Neural cell (in vitro differentiated cells): Measurements from ENCODE around the gene KCNIP3. TPM values are rescaled to one million over a fixed set of nuclear protein-coding genes. Genes with fewer than 3 reads are reported as not detected.

ENCODE experiments used
- H2AFZ ChIP-seq: fragments of 200-600, 300-800 bp; sonication (generic), shearing (Covaris generic); 2 replicates; pipeline ENCODE4 v1.6.0; 2014; ENCODE audit warnings: low read depth, mild to moderate bottlenecking, antibody characterized with exemption, low read length, moderate library complexity
- H3F3A ChIP-seq: fragments of 200-600 bp; shearing (Covaris generic); 2 replicates; pipeline ENCODE4 v1.6.1; 2016; ENCODE audit warnings: mild to moderate bottlenecking, moderate library complexity, mixed read lengths, antibody characterized with exemption, low read length; ENCODE audit not compliant: insufficient read depth, poor library complexity, severe bottlenecking
- H3K27ac ChIP-seq: fragments of 200-600, 300-800 bp; sonication (generic), shearing (Covaris generic); 2 replicates; pipeline ENCODE4 v1.5.1; 2014; ENCODE audit warnings: mild to moderate bottlenecking, low read length, moderate library complexity
- H3K27me3 ChIP-seq: fragments of 300-800, 200-600 bp; sonication (generic), shearing (Covaris generic); 2 replicates; pipeline ENCODE4 v1.6.0; 2014; ENCODE audit warnings: mild to moderate bottlenecking, low read depth, low read length, moderate library complexity; ENCODE audit not compliant: insufficient read depth
- H3K36me3 ChIP-seq: fragments of 300-800, 200-600 bp; sonication (generic), shearing (Covaris generic); 2 replicates; pipeline ENCODE4 v1.5.1; 2014; ENCODE audit warnings: mild to moderate bottlenecking, antibody characterized with exemption, low read length, moderate library complexity; ENCODE audit not compliant: insufficient read depth
- H3K4me2 ChIP-seq: fragments of 300-800, 200-600 bp; sonication (generic), shearing (Covaris generic); 2 replicates; pipeline ENCODE4 v1.6.0; 2014; ENCODE audit warnings: mild to moderate bottlenecking, low read length
- H3K4me3 ChIP-seq: fragments of 300-800, 200-600 bp; sonication (generic), shearing (Covaris generic); 2 replicates; pipeline ENCODE4 v1.5.1; 2014; ENCODE audit warnings: mild to moderate bottlenecking, low read length, moderate library complexity
- H3K79me2 ChIP-seq: fragments of 200-600 bp; shearing (Covaris generic); replicated peaks from 2 replicates; pipeline ENCODE4 v1.6.0; 2014; ENCODE audit warnings: mild to moderate bottlenecking, low read length, moderate library complexity; ENCODE audit not compliant: insufficient read depth
- H3K9ac ChIP-seq: fragments of 300-800, 200-600 bp; sonication (generic), shearing (Covaris generic); 2 replicates; pipeline ENCODE4 v1.6.1; 2016; ENCODE audit warnings: mild to moderate bottlenecking, low read length, mixed read lengths
- H3K9me2 ChIP-seq: fragments of 200-600 bp; shearing (Covaris generic); 2 replicates; pipeline ENCODE4 v1.6.1; 2016; ENCODE audit warnings: mild to moderate bottlenecking, low read length, mixed read lengths; ENCODE audit not compliant: insufficient read depth
- H3K9me3 ChIP-seq: fragments of 200-600, 300-800 bp; sonication (generic), shearing (Covaris generic); 2 replicates; pipeline ENCODE4 v1.6.1; 2016; ENCODE audit warnings: mild to moderate bottlenecking, mixed run types, low read length, moderate library complexity, mixed read lengths
- H4K20me1 ChIP-seq: fragments of 200-600 bp; shearing (Covaris generic); 2 replicates; pipeline ENCODE4 v1.6.1; 2016; ENCODE audit warnings: mild to moderate bottlenecking, mixed run types; ENCODE audit not compliant: insufficient read depth
- EP300 ChIP-seq: fragments of 450-650 bp; conservative IDR thresholded peaks from 2 replicates; pipeline ENCODE4 v1.6.1; 2014; ENCODE audit warnings: antibody characterized with exemption, mild to moderate bottlenecking, moderate library complexity; ENCODE audit not compliant: poor library complexity, severe bottlenecking
- EZH2 ChIP-seq: fragments of 200-600, 300-800 bp; shearing (Covaris generic), sonication (generic); IDR thresholded peaks from 2 replicates; pipeline ENCODE4 v1.6.1; 2014; ENCODE audit warnings: antibody characterized with exemption, low read length, borderline replicate concordance, mild to moderate bottlenecking; ENCODE audit not compliant: insufficient read depth, poor library complexity, severe bottlenecking
- MXI1 ChIP-seq: fragments of 450-650 bp; conservative IDR thresholded peaks from 2 replicates; pipeline ENCODE4 v1.6.1; 2014; ENCODE audit warnings: antibody characterized with exemption, mild to moderate bottlenecking; ENCODE audit not compliant: poor library complexity, severe bottlenecking
- POLR2AphosphoS5 ChIP-seq: IDR thresholded peaks from 2 replicates; pipeline ENCODE4 v1.6.1; 2012
- RAD21 ChIP-seq: fragments of 450-650 bp; conservative IDR thresholded peaks from 2 replicates; pipeline ENCODE4 v1.6.1; 2014; ENCODE audit warnings: antibody characterized with exemption, mild to moderate bottlenecking, moderate library complexity
- SMC3 ChIP-seq: fragments of 450-650 bp; conservative IDR thresholded peaks from 2 replicates; pipeline ENCODE4 v1.6.1; 2014; ENCODE audit warnings: antibody characterized with exemption, mild to moderate bottlenecking, moderate library complexity; ENCODE audit not compliant: poor library complexity
- TAF1 ChIP-seq: IDR thresholded peaks from 2 replicates; pipeline ENCODE4 v1.6.1; 2012; ENCODE audit warnings: low read depth
- polyA plus RNA-seq: library from polyadenylated mRNA; depleted of rRNA; stranded (reverse); fragments of >200 nt; gene quantifications from 2 replicates; pipeline ENCODE4 v1.2.3, GENCODE V29; 2014
- TF ChIP-seq, protein P1 (sequence below): fragments of 450-650 bp; IDR thresholded peaks from 2 replicates; pipeline ENCODE4 v1.5.1; 2014; ENCODE audit warnings: antibody characterized with exemption, mild to moderate bottlenecking, moderate library complexity; ENCODE audit not compliant: poor library complexity, severe bottlenecking
- TF ChIP-seq, protein P2 (sequence below): IDR thresholded peaks from 2 replicates; pipeline ENCODE4 v1.6.1; 2012; ENCODE audit warnings: borderline replicate concordance

KCNIP3 gene
- polyA plus RNA-seq, 1 donor from 2014 or later: not detected

DNA sequence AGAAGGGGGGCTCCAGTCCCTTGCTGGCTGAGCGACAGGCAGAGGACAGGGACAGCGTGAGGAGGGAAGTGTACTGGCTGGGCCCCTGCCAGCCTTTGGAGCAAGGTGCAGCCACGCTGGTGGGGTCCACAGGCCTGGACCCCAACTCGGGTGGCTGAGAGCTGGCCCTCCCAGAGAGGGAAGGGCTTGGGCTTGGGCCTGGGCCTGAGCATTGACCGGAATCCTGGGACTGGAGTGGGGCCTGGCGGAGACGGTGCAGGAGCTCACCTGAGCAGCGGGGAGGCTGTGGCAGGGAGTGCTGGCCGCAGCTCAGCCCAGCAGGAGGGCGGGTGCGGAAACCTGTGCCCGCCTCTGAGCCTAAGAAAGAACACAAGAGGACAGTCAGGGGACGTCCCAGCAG, 27.9 kb downstream of the KCNIP3 start:
- peaks cover 11% of the 10 kb centered on the region for H3K9me3 ChIP-seq
- no peak overlapping the region for H3K4me2 ChIP-seq
- no peaks in the 10 kb centered on the region for H4K20me1 ChIP-seq
- H2AFZ ChIP-seq: no peak overlapping the region
- no peaks in the 10 kb centered on the region for H3K36me3 ChIP-seq
- no peaks in the 10 kb centered on the region for H3K27me3 ChIP-seq
- H3K4me3 ChIP-seq: no peak overlapping the region
- no peak for TF ChIP-seq SMC3
- no peak for TF ChIP-seq RAD21
- no peak for TF ChIP-seq EP300
- TF ChIP-seq EZH2: no peak
- no peak for TF ChIP-seq POLR2AphosphoS5
- TF ChIP-seq, protein P1, sequence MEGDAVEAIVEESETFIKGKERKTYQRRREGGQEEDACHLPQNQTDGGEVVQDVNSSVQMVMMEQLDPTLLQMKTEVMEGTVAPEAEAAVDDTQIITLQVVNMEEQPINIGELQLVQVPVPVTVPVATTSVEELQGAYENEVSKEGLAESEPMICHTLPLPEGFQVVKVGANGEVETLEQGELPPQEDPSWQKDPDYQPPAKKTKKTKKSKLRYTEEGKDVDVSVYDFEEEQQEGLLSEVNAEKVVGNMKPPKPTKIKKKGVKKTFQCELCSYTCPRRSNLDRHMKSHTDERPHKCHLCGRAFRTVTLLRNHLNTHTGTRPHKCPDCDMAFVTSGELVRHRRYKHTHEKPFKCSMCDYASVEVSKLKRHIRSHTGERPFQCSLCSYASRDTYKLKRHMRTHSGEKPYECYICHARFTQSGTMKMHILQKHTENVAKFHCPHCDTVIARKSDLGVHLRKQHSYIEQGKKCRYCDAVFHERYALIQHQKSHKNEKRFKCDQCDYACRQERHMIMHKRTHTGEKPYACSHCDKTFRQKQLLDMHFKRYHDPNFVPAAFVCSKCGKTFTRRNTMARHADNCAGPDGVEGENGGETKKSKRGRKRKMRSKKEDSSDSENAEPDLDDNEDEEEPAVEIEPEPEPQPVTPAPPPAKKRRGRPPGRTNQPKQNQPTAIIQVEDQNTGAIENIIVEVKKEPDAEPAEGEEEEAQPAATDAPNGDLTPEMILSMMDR: no peak
- TF ChIP-seq MXI1: no peak
- TF ChIP-seq, protein P2, sequence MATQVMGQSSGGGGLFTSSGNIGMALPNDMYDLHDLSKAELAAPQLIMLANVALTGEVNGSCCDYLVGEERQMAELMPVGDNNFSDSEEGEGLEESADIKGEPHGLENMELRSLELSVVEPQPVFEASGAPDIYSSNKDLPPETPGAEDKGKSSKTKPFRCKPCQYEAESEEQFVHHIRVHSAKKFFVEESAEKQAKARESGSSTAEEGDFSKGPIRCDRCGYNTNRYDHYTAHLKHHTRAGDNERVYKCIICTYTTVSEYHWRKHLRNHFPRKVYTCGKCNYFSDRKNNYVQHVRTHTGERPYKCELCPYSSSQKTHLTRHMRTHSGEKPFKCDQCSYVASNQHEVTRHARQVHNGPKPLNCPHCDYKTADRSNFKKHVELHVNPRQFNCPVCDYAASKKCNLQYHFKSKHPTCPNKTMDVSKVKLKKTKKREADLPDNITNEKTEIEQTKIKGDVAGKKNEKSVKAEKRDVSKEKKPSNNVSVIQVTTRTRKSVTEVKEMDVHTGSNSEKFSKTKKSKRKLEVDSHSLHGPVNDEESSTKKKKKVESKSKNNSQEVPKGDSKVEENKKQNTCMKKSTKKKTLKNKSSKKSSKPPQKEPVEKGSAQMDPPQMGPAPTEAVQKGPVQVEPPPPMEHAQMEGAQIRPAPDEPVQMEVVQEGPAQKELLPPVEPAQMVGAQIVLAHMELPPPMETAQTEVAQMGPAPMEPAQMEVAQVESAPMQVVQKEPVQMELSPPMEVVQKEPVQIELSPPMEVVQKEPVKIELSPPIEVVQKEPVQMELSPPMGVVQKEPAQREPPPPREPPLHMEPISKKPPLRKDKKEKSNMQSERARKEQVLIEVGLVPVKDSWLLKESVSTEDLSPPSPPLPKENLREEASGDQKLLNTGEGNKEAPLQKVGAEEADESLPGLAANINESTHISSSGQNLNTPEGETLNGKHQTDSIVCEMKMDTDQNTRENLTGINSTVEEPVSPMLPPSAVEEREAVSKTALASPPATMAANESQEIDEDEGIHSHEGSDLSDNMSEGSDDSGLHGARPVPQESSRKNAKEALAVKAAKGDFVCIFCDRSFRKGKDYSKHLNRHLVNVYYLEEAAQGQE: no peak
- no peak for TF ChIP-seq TAF1
- no peaks in the 10 kb centered on the region for H3K9me2 ChIP-seq
- no peak overlapping the region for H3K9ac ChIP-seq
- no peak overlapping the region for H3K27ac ChIP-seq
- H3F3A ChIP-seq: no peaks in the 10 kb centered on the region
- no peaks in the 10 kb centered on the region for H3K79me2 ChIP-seq

DNA sequence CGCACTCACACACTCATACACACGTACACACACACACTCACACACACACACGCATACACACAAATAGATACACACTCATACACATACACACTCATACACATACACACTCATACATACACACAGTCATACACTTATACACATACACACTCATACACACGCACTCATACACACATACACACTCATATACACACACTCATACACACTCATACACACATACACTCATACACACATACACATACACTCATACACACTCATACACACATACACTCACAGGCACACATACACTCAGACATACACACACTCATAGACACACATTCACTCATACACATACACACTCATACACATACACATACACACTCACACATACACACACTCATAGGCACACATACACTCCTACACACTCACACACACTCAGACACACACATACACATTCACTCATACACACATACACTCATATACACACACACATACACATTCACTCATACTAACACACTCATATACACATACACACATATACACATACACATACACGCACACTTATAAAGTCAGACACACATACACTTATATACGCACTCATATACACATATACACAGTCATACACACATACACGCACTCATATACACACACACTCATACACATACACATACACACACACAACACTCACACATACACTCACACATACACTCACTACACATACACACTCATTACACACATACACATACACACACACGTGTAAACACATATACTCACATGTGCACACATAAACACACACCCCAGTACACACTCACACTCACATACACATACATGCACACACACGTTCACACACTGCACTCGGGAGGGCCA, 28.7 kb downstream of the KCNIP3 start:
- no peaks in the 10 kb centered on the region for H3F3A ChIP-seq
- no peak overlapping the region for H2AFZ ChIP-seq
- H3K9me2 ChIP-seq: no peaks in the 10 kb centered on the region
- H4K20me1 ChIP-seq: no peaks in the 10 kb centered on the region
- no peak overlapping the region for H3K9ac ChIP-seq
- no peak overlapping the region for H3K4me3 ChIP-seq
- H3K4me2 ChIP-seq: no peak overlapping the region
- no peaks in the 10 kb centered on the region for H3K27me3 ChIP-seq
- no peaks in the 10 kb centered on the region for H3K36me3 ChIP-seq
- TF ChIP-seq EZH2: no peak
- TF ChIP-seq POLR2AphosphoS5: no peak
- TF ChIP-seq, protein P1: no peak
- TF ChIP-seq TAF1: no peak
- no peak for TF ChIP-seq MXI1
- no peak for TF ChIP-seq SMC3
- TF ChIP-seq EP300: no peak
- TF ChIP-seq, protein P2: no peak
- no peak for TF ChIP-seq RAD21
- H3K79me2 ChIP-seq: no peaks in the 10 kb centered on the region
- peaks cover 11% of the 10 kb centered on the region for H3K9me3 ChIP-seq
- no peak overlapping the region for H3K27ac ChIP-seq
